DMS153 treated with DMSO at 0.1 percent for 48 hours (cell line): ENCODE results near the gene COL18A1.
"Not testable (repeated sequence)": the region's sequence is repeated elsewhere in the genome, so short reads cannot be mapped to it uniquely, and the experiment has no call there.

Experiments
- DNase-seq: peaks from one replicate; lab custom pipeline; 2025; ENCODE audit not compliant: unreplicated experiment; lab: John Stamatoyannopoulos, UW

COL18A1 gene

DNA sequence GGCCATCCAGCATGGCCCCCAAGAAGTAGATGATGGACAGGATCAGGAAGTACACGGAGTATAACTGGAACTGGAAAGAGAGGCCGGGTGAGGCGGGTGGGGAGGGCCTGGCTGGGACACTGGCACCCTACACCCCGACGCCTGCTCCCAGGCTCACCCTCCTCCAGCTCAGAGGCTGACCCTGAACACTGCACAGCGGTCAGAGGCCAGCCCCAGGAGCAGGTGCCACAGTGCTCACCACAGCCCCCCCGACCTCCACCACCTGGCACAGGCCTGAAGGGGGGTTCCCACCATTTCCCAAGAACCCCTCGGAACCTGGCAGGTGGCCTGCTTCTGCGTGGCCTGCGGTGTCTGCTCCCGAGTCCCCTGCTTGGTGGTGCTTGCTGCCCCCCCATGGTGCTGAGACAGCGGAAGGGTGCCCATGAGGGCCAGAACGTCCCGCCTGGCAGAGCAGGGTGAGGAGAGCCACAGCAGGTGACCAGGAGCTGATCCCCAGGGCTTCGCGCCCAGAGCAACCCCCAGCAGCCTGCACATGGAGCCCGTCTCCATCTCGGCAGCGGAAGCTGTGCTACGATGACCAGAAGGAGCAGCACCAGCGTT, 111.2 kb downstream of the COL18A1 start:
- DNase-seq: no peak

DNA sequence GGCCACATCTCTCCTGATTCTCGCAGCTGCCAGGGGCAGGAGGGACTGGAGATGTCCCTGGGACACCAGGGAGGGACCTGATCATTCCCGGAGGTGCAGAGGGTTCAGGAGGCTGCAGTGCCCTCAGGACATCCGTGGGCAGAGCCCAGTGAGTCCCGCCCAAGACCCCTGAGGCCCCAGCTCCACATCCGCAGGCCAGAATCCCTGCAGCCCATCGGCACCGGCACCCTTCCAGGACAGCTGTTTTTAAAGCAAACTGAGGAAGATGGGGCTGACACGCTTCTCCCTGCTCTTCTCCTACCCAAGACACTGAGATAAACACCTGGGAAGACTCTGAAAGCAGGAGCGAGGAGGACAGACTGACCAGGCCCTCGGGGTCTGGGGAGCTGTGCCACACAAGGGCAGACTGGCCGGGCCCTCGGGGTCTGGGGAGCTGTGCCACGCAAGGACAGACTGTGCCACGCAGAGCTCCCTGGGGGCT, 111.7 kb downstream of the COL18A1 start:
- DNase-seq: no peak

DNA sequence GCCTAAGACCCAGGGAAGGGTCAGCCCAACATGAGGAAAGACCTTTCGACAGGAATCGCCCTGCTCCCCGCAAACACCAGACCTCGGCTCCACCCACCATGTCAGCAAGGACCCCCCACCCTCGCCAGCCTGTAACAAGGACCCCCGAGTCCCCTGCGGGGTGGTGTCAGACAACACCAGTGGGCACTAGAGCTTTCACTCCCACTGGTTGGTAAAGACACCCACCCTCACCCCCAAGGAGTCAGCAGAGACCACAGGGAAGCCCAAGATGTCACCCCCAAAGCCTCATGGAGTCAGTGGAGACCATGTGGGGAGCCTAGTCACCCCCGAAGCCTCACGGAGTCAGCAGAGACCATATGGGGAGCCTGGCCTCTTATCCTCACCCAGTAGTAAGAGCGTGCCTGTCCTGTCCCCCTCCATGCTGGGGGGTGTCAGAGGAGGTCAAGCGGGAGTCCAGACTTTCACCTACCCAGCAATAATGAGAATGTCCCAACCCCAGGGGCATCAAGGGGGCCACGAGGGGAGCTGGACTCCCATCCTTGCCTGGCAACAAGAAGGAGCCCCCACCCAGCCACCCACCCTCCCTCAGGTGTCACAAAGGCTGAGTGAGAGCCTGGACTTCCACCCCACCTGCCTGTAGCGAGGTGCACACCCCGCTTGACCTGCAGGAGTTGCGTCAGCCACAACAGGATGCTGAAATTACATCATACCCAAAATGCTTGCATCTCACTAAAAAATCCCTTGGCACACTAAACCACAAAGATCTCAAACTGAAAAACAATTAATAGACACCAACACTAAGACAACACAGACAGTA, 112.5 kb downstream of the COL18A1 start:
- no peak for DNase-seq

- no peak for DNase-seq
Observed at GRCh38 chr21:45518742-45519141, 113.8 kb downstream of the COL18A1 start.

- DNase-seq: no peak
Observed at GRCh38 chr21:45519182-45519581, 114.2 kb downstream of the COL18A1 start.

DNA sequence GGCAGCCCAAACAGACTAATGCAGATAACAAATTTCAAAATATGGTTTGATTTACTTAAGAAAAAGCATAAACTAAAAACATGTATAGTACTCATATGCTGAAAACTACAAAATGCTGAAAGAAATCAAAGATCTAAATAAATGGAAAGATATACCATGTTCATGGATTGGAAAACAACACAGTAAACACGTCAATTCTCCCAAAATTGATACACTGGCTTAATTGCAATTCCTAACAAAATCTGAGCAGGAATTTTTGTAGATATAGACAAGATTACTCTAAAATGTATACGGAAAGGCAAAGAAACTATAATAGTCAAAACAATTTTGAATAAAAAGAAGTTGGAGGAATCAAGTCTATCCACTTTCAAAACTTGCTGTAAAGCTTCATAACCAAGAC, 116.3 kb downstream of the COL18A1 start:
- no peak for DNase-seq

GRCh38 chr21:45522381-45522780, 117.4 kb downstream of the COL18A1 start:
- no peak for DNase-seq

DNA sequence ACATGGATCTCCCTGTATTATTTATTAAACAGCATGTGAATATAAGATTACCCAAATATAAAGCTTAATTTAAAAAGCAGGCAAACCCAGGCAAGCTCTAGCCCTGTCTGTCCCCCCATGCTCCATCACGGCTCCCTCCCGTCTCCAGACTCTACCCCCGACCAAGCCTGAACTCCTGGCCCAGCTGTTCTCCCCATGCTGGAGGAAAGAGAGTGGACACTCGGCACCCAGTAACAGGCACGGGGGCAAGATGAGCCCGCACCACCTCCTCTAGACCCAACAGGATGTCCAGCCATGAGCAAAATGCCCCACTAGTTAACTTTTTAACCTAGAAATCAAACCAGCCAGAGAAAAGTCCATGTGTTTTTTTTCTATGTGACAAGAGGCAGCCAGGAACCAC, 118.0 kb downstream of the COL18A1 start:
- no peak for DNase-seq

- no peak for DNase-seq
Observed at GRCh38 chr21:45523411-45524101, 118.6 kb downstream of the COL18A1 start.

- DNase-seq: no peak
Observed at GRCh38 chr21:45524756-45525152, 119.8 kb downstream of the COL18A1 start.

- DNase-seq: no peak
Observed at GRCh38 chr21:45525153-45525909, 120.4 kb downstream of the COL18A1 start.

DNA sequence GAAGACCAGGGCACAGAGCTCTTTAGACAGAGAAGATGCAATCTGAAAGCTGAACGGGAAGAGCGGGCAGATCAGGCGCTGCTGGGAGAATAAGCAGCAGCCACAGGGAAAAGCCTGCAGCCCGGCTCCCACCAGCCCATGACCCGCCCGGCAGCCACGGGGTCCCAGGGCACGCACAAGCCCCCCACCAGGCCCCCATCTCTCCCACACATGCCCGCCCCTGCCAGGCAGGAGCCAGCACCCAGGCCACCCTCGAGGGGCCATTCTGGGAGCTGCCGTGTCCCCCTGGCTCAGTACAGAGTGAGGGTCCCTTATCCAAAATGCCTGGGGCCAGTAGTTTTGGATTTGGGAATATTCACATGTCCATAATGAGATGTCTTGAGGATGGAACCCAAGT, 120.9 kb downstream of the COL18A1 start:
- no peak for DNase-seq

- not testable (repeated sequence) for DNase-seq
Observed at GRCh38 chr21:45527151-45527999, 122.4 kb downstream of the COL18A1 start.

- DNase-seq: no peak
Observed at GRCh38 chr21:45528028-45528705, 123.2 kb downstream of the COL18A1 start.

- DNase-seq: no peak
Observed at GRCh38 chr21:45528981-45529784, 124.2 kb downstream of the COL18A1 start.

DNA sequence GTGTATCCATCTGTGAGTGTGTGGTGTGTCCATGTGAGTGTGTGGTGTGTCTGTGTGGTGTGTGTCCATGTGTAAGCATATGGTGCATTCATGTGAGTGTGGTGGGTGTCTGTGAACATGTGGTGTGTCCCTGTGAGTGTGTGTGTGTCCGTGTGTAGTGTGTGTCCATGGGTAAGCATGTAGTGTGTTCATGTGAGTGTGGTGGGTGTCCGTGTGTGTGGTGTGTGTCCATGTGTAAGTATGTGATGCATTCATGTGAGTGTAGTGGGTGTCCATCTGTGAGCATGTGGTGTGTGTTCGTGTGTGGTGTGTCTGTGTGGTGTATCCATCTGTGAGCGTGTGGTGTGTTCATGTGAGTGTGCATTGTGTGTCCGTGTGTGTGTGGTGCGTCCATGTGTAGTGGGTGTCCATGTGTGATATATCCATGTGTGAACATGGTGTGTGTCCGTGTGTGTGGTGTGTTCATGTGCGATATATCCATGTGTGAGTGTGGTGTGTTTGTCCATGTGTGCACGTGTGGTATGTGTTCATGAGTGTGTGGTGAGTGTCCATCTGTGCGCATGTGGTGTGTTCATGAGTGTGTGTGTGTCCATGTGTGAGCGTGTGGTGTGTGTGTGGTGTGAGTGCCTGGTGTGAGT, 124.9 kb downstream of the COL18A1 start:
- no peak for DNase-seq

DNA sequence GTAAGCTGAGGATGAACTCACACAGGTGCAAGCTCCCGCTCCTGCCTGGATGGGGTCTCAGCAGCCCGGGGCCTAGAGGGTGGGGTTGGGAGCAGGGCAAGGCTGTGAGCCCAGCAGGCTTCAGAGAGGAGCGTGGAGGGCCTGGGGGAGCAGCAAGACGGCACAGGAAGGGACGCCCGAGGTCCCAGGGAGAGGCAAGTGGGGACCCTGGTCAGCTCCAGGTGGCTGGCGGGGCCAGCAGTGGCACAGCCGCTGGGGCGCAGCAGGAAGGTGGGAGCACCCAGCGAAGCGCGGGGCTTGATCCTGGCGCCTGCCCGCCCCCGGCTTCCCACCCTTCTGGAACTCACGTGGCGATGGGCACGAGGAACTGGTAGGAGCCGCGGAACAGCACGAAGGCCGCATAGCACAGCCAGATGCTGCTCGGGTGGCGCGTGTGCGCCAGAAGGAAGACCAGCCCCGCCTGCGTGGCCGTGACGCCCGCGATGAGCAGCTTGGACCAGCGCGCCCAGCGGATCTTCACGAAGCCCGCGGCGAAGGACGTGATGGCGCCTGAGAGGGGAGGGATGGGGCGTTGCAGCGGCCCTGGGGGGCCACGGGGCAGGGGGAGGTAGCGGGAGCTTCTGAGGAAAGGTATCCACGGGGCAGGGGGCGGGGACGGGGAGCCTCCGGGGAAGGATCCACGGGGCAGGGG, 125.6 kb downstream of the COL18A1 start:
- DNase-seq: no peak

GRCh38 chr21:45531114-45531392, 126.1 kb downstream of the COL18A1 start:
- DNase-seq: not testable (repeated sequence)
